Measurements from ENCODE around the gene SMIM24.
"Not testable (repeated sequence)": the region's sequence is repeated elsewhere in the genome, so short reads cannot be mapped to it uniquely, and the experiment has no call there.

SMIM24 gene

GRCh38 chr19:3513229-3514140 lies 33.2 kb upstream of the SMIM24 start:
- DNase-seq, result no peak

- no peak for DNase-seq
These were observed 32.4 kb upstream of the SMIM24 start for GRCh38 chr19:3512562-3513228.

- no peak for DNase-seq
These were observed 31.4 kb upstream of the SMIM24 start for GRCh38 chr19:3511506-3512251.

GRCh38 chr19:3510727-3511126 lies 30.4 kb upstream of the SMIM24 start:
- no peak for DNase-seq

- no peak for DNase-seq
These were observed 29.3 kb upstream of the SMIM24 start for GRCh38 chr19:3509566-3509989.

GRCh38 chr19:3508771-3509535 lies 28.6 kb upstream of the SMIM24 start:
- no peak for DNase-seq

- not testable (repeated sequence) for DNase-seq
These were observed 27.9 kb upstream of the SMIM24 start for GRCh38 chr19:3508121-3508661.

- peak; percentile 61 for DNase-seq
These were observed 27.2 kb upstream of the SMIM24 start for GRCh38 chr19:3507371-3508120.

GRCh38 chr19:3506384-3507340 lies 26.3 kb upstream of the SMIM24 start:
- DNase-seq, result peak; percentile 30

- DNase-seq, result peak; percentile 100
These were observed 25.5 kb upstream of the SMIM24 start, which contains the start of gene FZR1 for GRCh38 chr19:3505598-3506383. FZR1 (plus strand) TSS chr19:3506311; CDS start chr19:3522990, 16,679 bp downstream.

- DNase-seq, result no peak
These were observed 24.4 kb upstream of the SMIM24 start for GRCh38 chr19:3504735-3505134.

GRCh38 chr19:3503036-3503572 lies 22.8 kb upstream of the SMIM24 start:
- DNase-seq, result no peak

GRCh38 chr19:3501780-3502179 lies 21.5 kb upstream of the SMIM24 start:
- DNase-seq, result no peak

GRCh38 chr19:3500429-3501101 lies 20.2 kb upstream of the SMIM24 start, which contains the start of gene DOHH:
DOHH (minus strand) TSS chr19:3500674; CDS start chr19:3496814, 3,860 bp downstream.
- DNase-seq, result peak; percentile 92

GRCh38 chr19:3499738-3500428 lies 19.6 kb upstream of the SMIM24 start:
- DNase-seq, result no peak

- no peak for DNase-seq
These were observed 17.6 kb upstream of the SMIM24 start for GRCh38 chr19:3497757-3498520.

Data from activated T-cell treated with anti-CD3 and anti-CD28 coated beads, Interleukin-2, amount 50 U/mL, for 1 hour (primary cell).